Activated CD4-positive, alpha-beta T cell treated with anti-CD3 and anti-CD28 coated beads for 1 hour (primary cell): ENCODE results near the gene DMD.

ENCODE experiments used
- DNase-seq: peaks from one replicate; pipeline ENCODE4 v3.0.0-alpha.2; 2020

DMD gene

GRCh38 chrX:32176510-32176909, 1034.8 kb downstream of the DMD start:
- DNase-seq, result no peak

GRCh38 chrX:32170481-32170880, 1040.9 kb downstream of the DMD start:
- no peak for DNase-seq

- DNase-seq, result no peak
Observed at GRCh38 chrX:32155044-32155638, 1056.2 kb downstream of the DMD start.

GRCh38 chrX:32153585-32153984, 1057.8 kb downstream of the DMD start:
- no peak for DNase-seq

- DNase-seq, result no peak
Observed at GRCh38 chrX:32150141-32150540, 1061.2 kb downstream of the DMD start.

GRCh38 chrX:32141841-32142240, 1069.5 kb downstream of the DMD start:
- DNase-seq, result no peak

- no peak for DNase-seq
Observed at GRCh38 chrX:32139476-32139875, 1071.9 kb downstream of the DMD start.

- no peak for DNase-seq
Observed at GRCh38 chrX:32137525-32137924, 1073.8 kb downstream of the DMD start.

- no peak for DNase-seq
Observed at GRCh38 chrX:32126997-32127396, 1084.4 kb downstream of the DMD start.

- DNase-seq, result no peak
Observed at GRCh38 chrX:32118832-32119231, 1092.5 kb downstream of the DMD start.

GRCh38 chrX:32116047-32116446, 1095.3 kb downstream of the DMD start:
- no peak for DNase-seq

GRCh38 chrX:32087663-32088062, 1123.7 kb downstream of the DMD start:
- DNase-seq, result no peak

- no peak for DNase-seq
Observed at GRCh38 chrX:32084757-32085156, 1126.6 kb downstream of the DMD start.

GRCh38 chrX:32048285-32048684, 1163.1 kb downstream of the DMD start:
- no peak for DNase-seq

GRCh38 chrX:32045149-32045548, 1166.2 kb downstream of the DMD start:
- no peak for DNase-seq

GRCh38 chrX:32041181-32041580, 1170.2 kb downstream of the DMD start:
- DNase-seq, result no peak

- no peak for DNase-seq
Observed at GRCh38 chrX:32026772-32027171, 1184.6 kb downstream of the DMD start.

- DNase-seq, result no peak
Observed at GRCh38 chrX:32024072-32024471, 1187.3 kb downstream of the DMD start.

GRCh38 chrX:32016195-32016594, 1195.2 kb downstream of the DMD start:
- no peak for DNase-seq

GRCh38 chrX:32010948-32011347, 1200.4 kb downstream of the DMD start:
- no peak for DNase-seq

GRCh38 chrX:32010212-32010611, 1201.1 kb downstream of the DMD start:
- no peak for DNase-seq

GRCh38 chrX:31993637-31994036, 1217.7 kb downstream of the DMD start:
- no peak for DNase-seq

GRCh38 chrX:31988975-31989374, 1222.4 kb downstream of the DMD start:
- no peak for DNase-seq

GRCh38 chrX:31981546-31982062, 1229.7 kb downstream of the DMD start:
- DNase-seq, result no peak

GRCh38 chrX:31969714-31970113, 1241.6 kb downstream of the DMD start:
- DNase-seq, result no peak
